K562 (cell line): ENCODE results near the gene FKBP2. TPM values are rescaled to one million over a fixed set of nuclear protein-coding genes. Genes with fewer than 3 reads are reported as not detected.

Experiments
- ATAC-seq: fragments of 200-7000 bp; cut with Tn5 transposase; 3 replicates; pipeline ENCODE4 v1.9.1; 2020; ENCODE audit warnings: moderate library complexity
- BruUV-seq: library from RNA; stranded (reverse); fragments of 400-500 nt; replicated peaks from 2 replicates; lab custom pipeline; 2021; lab: Mats Ljungman, UMichigan
- CTCF ChIA-PET: fragments of 300-600 bp; formaldehyde crosslinking; extraction: SDS; loops from one replicate; lab custom pipeline; 2021; ENCODE audit warnings: low intra/inter-chr PET ratio; lab: Yijun Ruan, JAX
- POLR2A ChIA-PET: fragments of 300-600, 350-650 bp; sonication (Branson Sonifier 250); formaldehyde crosslinking; extraction: SDS; loops from one replicate; lab custom pipeline; 2021; ENCODE audit warnings: antibody characterized with exemption, inconsistent platforms; lab: Yijun Ruan, JAX
- DNase-seq, 4 experiments: peaks; one replicate each; pipeline versions ENCODE4 v3.0.0 to v3.0.0-alpha.2; 2011 to 2018; ENCODE audit warnings: low spot score in 3 of 4, mixed read lengths in 3 of 4; ENCODE audit errors: extremely low read depth in 1 of 4
- FAIRE-seq: peaks from 2 replicates; lab custom pipeline; 2011; peaks lifted over from hg19 to GRCh38; lab: Jason Lieb, UNC
- H2AFZ ChIP-seq: 2 replicates; pipeline ENCODE4 v1.6.0; 2011; ENCODE audit warnings: low read depth, low read length, control low read depth, inconsistent platforms
- H3K27ac ChIP-seq: fragments of 200-600 bp; 3 replicates; pipeline ENCODE4 v1.8.0; 2011; ENCODE audit warnings: low read depth, mild to moderate bottlenecking, control low read depth, inconsistent platforms, low read length, moderate library complexity, mixed read lengths; ENCODE audit errors: extremely low read depth
- H3K27me3 ChIP-seq, 2 experiments: fragments of 300-600 bp in 1 of 2; 2 replicates in 1 of 2; 3 replicates in 1 of 2; pipeline versions ENCODE4 v1.6.0 to v1.8.0; 2011; ENCODE audit warnings: inconsistent platforms in 2 of 2, low read length in 2 of 2, mild to moderate bottlenecking in 1 of 2, mixed read lengths in 1 of 2, moderate library complexity in 1 of 2; ENCODE audit not compliant: control insufficient read depth in 2 of 2, insufficient read depth in 2 of 2
- H3K36me3 ChIP-seq: fragments of 300-600 bp; 3 replicates; pipeline ENCODE4 v1.8.0; 2011; ENCODE audit warnings: mild to moderate bottlenecking, low read length, inconsistent platforms; ENCODE audit not compliant: control insufficient read depth, insufficient read depth
- H3K4me1 ChIP-seq, 2 experiments: fragments of 200-600 bp in 1 of 2; replicated peaks in 1 of 2; 2 replicates in 1 of 2; 3 replicates in 1 of 2; pipeline versions ENCODE4 v1.5.1 to v1.8.0; 2011; ENCODE audit warnings: inconsistent platforms in 2 of 2, low read length in 2 of 2, mild to moderate bottlenecking in 1 of 2, mixed read lengths in 1 of 2, moderate library complexity in 1 of 2; ENCODE audit not compliant: control insufficient read depth in 2 of 2, insufficient read depth in 2 of 2
- H3K4me2 ChIP-seq: 2 replicates; pipeline ENCODE4 v1.6.1; 2011; ENCODE audit warnings: low read length, control low read depth, inconsistent platforms, mixed read lengths; ENCODE audit not compliant: insufficient read depth
- H3K4me3 ChIP-seq: fragments of 200-600 bp; sonication (generic), shearing (Covaris generic); 2 replicates; pipeline ENCODE4 v1.5.1; 2016; ENCODE audit warnings: control low read depth, inconsistent platforms
- H3K79me2 ChIP-seq: fragments of 200-600 bp; 3 replicates; pipeline ENCODE4 v1.8.0; 2011; ENCODE audit warnings: low read length, inconsistent platforms; ENCODE audit not compliant: control insufficient read depth, insufficient read depth
- H3K9ac ChIP-seq, 2 experiments: 2 replicates each; pipeline versions ENCODE4 v1.6.0 to v1.6.1; 2011; ENCODE audit warnings: low read depth in 2 of 2, low read length in 2 of 2, control low read depth in 1 of 2, inconsistent platforms in 1 of 2, mild to moderate bottlenecking in 1 of 2, mixed read lengths in 1 of 2; ENCODE audit not compliant: insufficient read depth in 1 of 2
- H3K9me1 ChIP-seq: one replicate; pipeline ENCODE4 v1.6.0; 2011; ENCODE audit warnings: inconsistent platforms, mild to moderate bottlenecking, low read length, moderate library complexity; ENCODE audit not compliant: control insufficient read depth, insufficient read depth
- H3K9me3 ChIP-seq: replicated peaks from 2 replicates; pipeline ENCODE4 v1.5.1; 2011; ENCODE audit warnings: low read depth, low read length, inconsistent platforms; ENCODE audit not compliant: control insufficient read depth, insufficient read depth
- H4K20me1 ChIP-seq: replicated peaks from 2 replicates; pipeline ENCODE4 v1.6.1; 2011; ENCODE audit warnings: low read length, inconsistent platforms, mixed read lengths; ENCODE audit not compliant: control insufficient read depth, insufficient read depth
- CC2D1A ChIP-seq: fragments of 450-650 bp; IDR thresholded peaks from 2 replicates; pipeline ENCODE4 v1.6.1; 2017; ENCODE audit warnings: mild to moderate bottlenecking
- CREM ChIP-seq: IDR thresholded peaks from 2 replicates; pipeline ENCODE4 v1.6.1; 2014; ENCODE audit warnings: antibody characterized with exemption, low read depth
- ESRRA ChIP-seq: fragments of 450-650 bp; IDR thresholded peaks from 2 replicates; pipeline ENCODE4 v1.6.1; 2014; ENCODE audit warnings: low read depth, mild to moderate bottlenecking, moderate library complexity, borderline replicate concordance
- ETV5 ChIP-seq: sonication (generic); formaldehyde crosslinking; IDR thresholded peaks from 2 replicates; pipeline ENCODE4 v1.4.0; 2020; ENCODE audit warnings: low read depth, mild to moderate bottlenecking, missing genetic modification reagents
- FOSL1 ChIP-seq: fragments of 200-800 bp; sonication (Bioruptor generic); conservative IDR thresholded peaks from 2 replicates; pipeline ENCODE4 v1.6.1; 2016; ENCODE audit warnings: missing genetic modification characterization, missing compliant biosample characterization
- MAFF ChIP-seq: IDR thresholded peaks from 2 replicates; pipeline ENCODE4 v1.6.1; 2012; ENCODE audit warnings: low read length, improper control_type of control experiment
- MCM5 ChIP-seq: fragments of 450-650 bp; IDR thresholded peaks from 2 replicates; pipeline ENCODE4 v1.6.1; 2016; ENCODE audit warnings: low read depth
- MTA1 ChIP-seq: fragments of 450-650 bp; IDR thresholded peaks from 2 replicates; pipeline ENCODE4 v1.6.1; 2017; ENCODE audit warnings: borderline replicate concordance
- NFE2 ChIP-seq: IDR thresholded peaks from 2 replicates; pipeline ENCODE4 v1.6.1; 2014; ENCODE audit warnings: antibody characterized with exemption, low read depth
- NR3C1 ChIP-seq: sonication (generic); formaldehyde crosslinking; IDR thresholded peaks from 2 replicates; pipeline ENCODE4 v1.8.1; 2022; ENCODE audit warnings: missing genetic modification reagents
- PBX2 ChIP-seq, 2 experiments: IDR thresholded peaks in 1 of 2; conservative IDR thresholded peaks in 1 of 2; 2 replicates each; pipeline ENCODE4 v1.6.1; 2016; ENCODE audit warnings: low read depth in 2 of 2, mild to moderate bottlenecking in 1 of 2, missing compliant biosample characterization in 1 of 2, missing genetic modification characterization in 1 of 2, moderate library complexity in 1 of 2
- SIN3A ChIP-seq, 2 experiments: fragments of 150-350 bp in 1 of 2; IDR thresholded peaks; 2 replicates each; pipeline ENCODE4 v1.6.1; 2011 to 2016; ENCODE audit warnings: borderline replicate concordance in 2 of 2, low read depth in 2 of 2, low read length in 2 of 2, mild to moderate bottlenecking in 2 of 2, moderate library complexity in 2 of 2; ENCODE audit not compliant: control insufficient read depth in 1 of 2
- SMARCA4 ChIP-seq: fragments of 450-650 bp; IDR thresholded peaks from 2 replicates; pipeline ENCODE4 v1.6.1; 2016
- ZBTB7A ChIP-seq: IDR thresholded peaks from 2 replicates; pipeline ENCODE4 v1.6.1; 2011; ENCODE audit warnings: low read depth, mild to moderate bottlenecking, low read length, moderate library complexity, borderline replicate concordance; ENCODE audit not compliant: control insufficient read depth
- ZNF184 ChIP-seq: sonication (generic); formaldehyde crosslinking; IDR thresholded peaks from 2 replicates; pipeline ENCODE4 v1.5.0; 2020; ENCODE audit warnings: missing genetic modification reagents
- ZNF282 ChIP-seq: sonication (generic); formaldehyde crosslinking; IDR thresholded peaks from 2 replicates; pipeline ENCODE4 v1.8.1; 2023; ENCODE audit warnings: missing genetic modification reagents
- ZNF740 ChIP-seq, 3 experiments: fragments of 200-800 bp in 1 of 3; sonication (Bioruptor generic) in 1 of 3; sonication (generic) in 1 of 3; formaldehyde crosslinking in 1 of 3; IDR thresholded peaks; 2 replicates each; pipeline versions ENCODE4 v1.6.1 to v1.8.0; 2016 to 2022; ENCODE audit warnings: mild to moderate bottlenecking in 2 of 3, missing compliant biosample characterization in 2 of 3, missing genetic modification characterization in 2 of 3, missing genetic modification reagents in 1 of 3
- WGBS: fragments of 100-300 bp; shearing (Covaris generic); methylation state at CpG from one replicate; pipeline ENCODE4 v1.1.6; 2016; ENCODE audit warnings: low coverage, mixed read lengths; ENCODE audit not compliant: insufficient coverage; ENCODE audit errors: missing lambda C conversion rate; 5-methylcytosine and 5-hydroxymethylcytosine counted together
- in situ Hi-C: fragments of 300-500 bp; cut with MboI; formaldehyde crosslinking; loops from 4 replicates; pipeline ENCODE4 v1.15.0; 2018; ENCODE audit warnings: inconsistent platforms, mixed read lengths
- intact Hi-C: fragments of 100-400 bp; cut with micrococcal nuclease; formaldehyde crosslinking; loops from 2 replicates; pipeline ENCODE4 v1.14.2; 2022
- polyA plus RNA-seq, 8 experiments: library from polyadenylated mRNA; depleted of rRNA in 4 of 8; stranded (reverse) in 5 of 8; unstranded in 3 of 8; fragments of >200 nt; fragmentation: Nextera tagmentation in 2 of 8; fragmentation: Illumina TruSeq in 1 of 8; extraction: Ambion mirVana in 2 of 8; extraction: Trizol in 1 of 8; gene quantifications; 2 replicates each; pipeline versions ENCODE4 v1.2.1 to v1.2.3, GENCODE V29; 2011 to 2014; ENCODE audit warnings: inconsistent platforms in 1 of 8, missing spikeins in 1 of 8
- total RNA-seq, 7 experiments: library from RNA; depleted of rRNA in 6 of 7; stranded (reverse); fragments of >200 nt in 6 of 7; fragmentation: Illumina TruSeq in 2 of 7; extraction: Trizol in 2 of 7; gene quantifications; 2 replicates each; pipeline versions ENCODE4 v1.2.1 to v1.2.3, GENCODE V29; 2011 to 2021; ENCODE audit warnings: low replicate concordance in 1 of 7

Gene FKBP2
- total and polyA plus RNA-seq, 9 of the 15 experiments (the other 6 are each of a cell fraction or from before 2014, with no cell fraction given): 3.5 to 151 (median 58.1) TPM

- ATAC-seq (no peak), FAIRE-seq (no peak), DNase-seq (no peak)
- Histone ChIP-seq H3K36me3 (peaks cover 4% of the 10 kb centered on the region; the same call in 1 of the 3 replicates), H3K9ac (peak overlapping the region; percentile 50 to 93; a peak in 3 of 4 replicates), H3K4me1 (peaks cover 7 to 47% of the 10 kb centered on the region in 2 experiments; a peak in 4 of 5 replicates), H3K27me3 (peaks cover 0 to under 1% of the 10 kb centered on the region in 2 experiments; a peak in 1 of 5 replicates), H2AFZ (peak overlapping the region; percentile 93; the same call in 1 of the 2 replicates), H3K4me3 (peak overlapping the region; percentile 91), H3K4me2 (peak overlapping the region; percentile 80), H3K27ac (peak overlapping the region; percentile 27), H4K20me1 (no peaks in the 10 kb centered on the region), H3K79me2 (peaks cover 12% of the 10 kb centered on the region; the same call in 1 of the 3 replicates), H3K9me3 (no peaks in the 10 kb centered on the region), H3K9me1 (no peaks in the 10 kb centered on the region)
- in situ Hi-C loops: no loop called here
- intact Hi-C loops: no loop called here
- 67% methylated on average over 13 of the region's 40 CpGs for WGBS
- POLR2A ChIA-PET: interaction anchor here (0.6 to 5.1 kb wide), 3 partner anchors 8 to 16 kb away, joined by 3 to 54 read pairs (median 6); no protein-coding TSS in a partner anchor
- BruUV-seq: no TSS peak
- CTCF ChIA-PET: no interaction called here
- no peak for TF ChIP-seq NFE2
- no peak for TF ChIP-seq MCM5
- 0 out of 2 replicates have a peak, but pooled peaks have one; percentile 18 for TF ChIP-seq NR3C1 (CRISPR knock-in tag)
- TF ChIP-seq ESRRA: no peak
- TF ChIP-seq CC2D1A: no peak
- no peak for TF ChIP-seq SMARCA4
- 0 out of 2 replicates have a peak, but pooled peaks have one; percentile 36 for TF ChIP-seq ZNF740 (CRISPR knock-in tag; IDR thresholded peaks at IDR 0.05)
- TF ChIP-seq ZNF740 (tag; IDR thresholded peaks at IDR 0.05): no peak
- TF ChIP-seq ZNF282 (CRISPR knock-in tag): 0 out of 2 replicates have a peak, but pooled peaks have one; percentile 1
- no peak for TF ChIP-seq SIN3A (IDR thresholded peaks at IDR 0.05; ENCODE audit: borderline replicate concordance in 2 of 2, control insufficient read depth in 1 of 2, low read depth in 2 of 2, low read length in 2 of 2)
- TF ChIP-seq MAFF: no peak
- TF ChIP-seq CREM: 0 out of 2 replicates have a peak, but pooled peaks have one; percentile 0
- no peak for TF ChIP-seq ZNF184 (CRISPR knock-in tag)
- no peak for TF ChIP-seq ETV5
- TF ChIP-seq FOSL1 (tag): no peak
- 0 out of 2 replicates have a peak, but pooled peaks have one; percentile 47 for TF ChIP-seq ZBTB7A
- 0 out of 2 replicates have a peak, but pooled peaks have one; percentile 0 for TF ChIP-seq PBX2 (CRISPR knock-in tag; IDR thresholded peaks at IDR 0.05; ENCODE audit: low read depth)
- TF ChIP-seq PBX2 (tag; conservative IDR thresholded peaks at IDR 0.05; ENCODE audit: low read depth): no peak
- no peak for TF ChIP-seq MTA1
These were observed 45.2 kb downstream of the FKBP2 start for GRCh38 chr11:64285885-64286800.
